ENCODE measurements around the gene RAB3C. TPM values are rescaled to one million over a fixed set of nuclear protein-coding genes. Genes with fewer than 3 reads are reported as not detected.

The RAB3C gene
- total RNA-seq, 1 donor from 2014 or later, result 16.1 TPM

GRCh38 chr5:58675341-58675740 lies 92.5 kb downstream of the RAB3C start:
- no peak for DNase-seq (ENCODE audit: low spot score)
- H3K27me3 Mint-ChIP-seq (ENCODE audit: unreplicated experiment), result no peaks in the 10 kb centered on the region
- H3K9me3 Mint-ChIP-seq (ENCODE audit: unreplicated experiment), result no peaks in the 10 kb centered on the region
- no peak for TF ChIP-seq CTCF (IDR thresholded peaks at IDR 0.05; ENCODE audit: unreplicated experiment)
- H3K4me1 Mint-ChIP-seq (ENCODE audit: unreplicated experiment), result peaks cover 34% of the 10 kb centered on the region
- H3K4me3 Mint-ChIP-seq (ENCODE audit: unreplicated experiment), result no peak overlapping the region
- no peaks in the 10 kb centered on the region for H3K36me3 Mint-ChIP-seq (ENCODE audit: low read depth, unreplicated experiment)
- no peak overlapping the region for H3K27ac Mint-ChIP-seq (ENCODE audit: unreplicated experiment)

DNA sequence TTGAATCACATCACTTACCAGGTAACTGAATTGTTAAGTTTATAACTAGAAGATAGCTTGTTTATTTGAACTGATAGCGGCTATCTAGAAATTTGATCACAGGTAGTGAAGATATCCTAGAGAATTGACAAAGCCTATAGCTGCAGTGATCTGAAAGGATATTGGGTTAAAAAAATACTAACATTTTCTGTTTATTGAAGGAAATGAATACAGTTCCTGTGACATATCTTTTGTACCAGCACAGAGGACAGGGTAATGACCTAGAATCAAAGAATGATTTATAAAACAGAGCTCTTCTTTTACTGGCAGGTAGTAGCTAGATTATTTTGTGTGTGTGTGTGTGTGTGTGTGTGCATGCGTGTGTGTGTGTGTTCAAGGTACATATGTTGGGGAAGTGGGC lies 94.8 kb downstream of the RAB3C start:
- Mint-ChIP-seq H3K27ac (ENCODE audit: unreplicated experiment) (peak overlapping the region; percentile 86), H3K9me3 (ENCODE audit: unreplicated experiment) (no peaks in the 10 kb centered on the region), H3K4me1 (ENCODE audit: unreplicated experiment) (peaks cover 47% of the 10 kb centered on the region), H3K36me3 (ENCODE audit: low read depth, unreplicated experiment) (no peaks in the 10 kb centered on the region), H3K4me3 (ENCODE audit: unreplicated experiment) (no peak overlapping the region), H3K27me3 (ENCODE audit: unreplicated experiment) (peaks cover 2% of the 10 kb centered on the region)
- no peak for DNase-seq (ENCODE audit: low spot score)
- TF ChIP-seq CTCF (IDR thresholded peaks at IDR 0.05; ENCODE audit: unreplicated experiment), result no peak

GRCh38 chr5:58680503-58680902 lies 97.6 kb downstream of the RAB3C start:
- DNase-seq (ENCODE audit: low spot score), result no peak
- TF ChIP-seq CTCF (IDR thresholded peaks at IDR 0.05; ENCODE audit: unreplicated experiment), result no peak
- Mint-ChIP-seq H3K4me1 (ENCODE audit: unreplicated experiment) (peaks cover 44% of the 10 kb centered on the region), H3K4me3 (ENCODE audit: unreplicated experiment) (no peak overlapping the region), H3K27me3 (ENCODE audit: unreplicated experiment) (peaks cover 2% of the 10 kb centered on the region), H3K9me3 (ENCODE audit: unreplicated experiment) (no peaks in the 10 kb centered on the region), H3K27ac (ENCODE audit: unreplicated experiment) (peak overlapping the region; percentile 72), H3K36me3 (ENCODE audit: low read depth, unreplicated experiment) (no peaks in the 10 kb centered on the region)

GRCh38 chr5:58681943-58682342 lies 99.1 kb downstream of the RAB3C start:
- Mint-ChIP-seq H3K4me1 (ENCODE audit: unreplicated experiment) (peaks cover 39% of the 10 kb centered on the region), H3K9me3 (ENCODE audit: unreplicated experiment) (no peaks in the 10 kb centered on the region), H3K27ac (ENCODE audit: unreplicated experiment) (no peak overlapping the region), H3K27me3 (ENCODE audit: unreplicated experiment) (peaks cover 2% of the 10 kb centered on the region), H3K4me3 (ENCODE audit: unreplicated experiment) (no peak overlapping the region), H3K36me3 (ENCODE audit: low read depth, unreplicated experiment) (no peaks in the 10 kb centered on the region)
- DNase-seq (ENCODE audit: low spot score), result no peak
- TF ChIP-seq CTCF (IDR thresholded peaks at IDR 0.05; ENCODE audit: unreplicated experiment), result no peak

- DNase-seq (ENCODE audit: low spot score), result no peak
Measured at GRCh38 chr5:58683567-58683966, 100.7 kb downstream of the RAB3C start.

More at GRCh38 chr5:58683567-58683966, 100.7 kb downstream of the RAB3C start:
- Mint-ChIP-seq H3K36me3 (ENCODE audit: low read depth, unreplicated experiment) (no peaks in the 10 kb centered on the region), H3K27ac (ENCODE audit: unreplicated experiment) (no peak overlapping the region), H3K4me1 (ENCODE audit: unreplicated experiment) (peaks cover 30% of the 10 kb centered on the region), H3K27me3 (ENCODE audit: unreplicated experiment) (peaks cover 2% of the 10 kb centered on the region), H3K9me3 (ENCODE audit: unreplicated experiment) (no peaks in the 10 kb centered on the region), H3K4me3 (ENCODE audit: unreplicated experiment) (no peak overlapping the region)
- TF ChIP-seq CTCF (IDR thresholded peaks at IDR 0.05; ENCODE audit: unreplicated experiment), result no peak
